Natural killer cell (primary cell): ENCODE measurements around the gene PVALEF. TPM values are rescaled to one million over a fixed set of nuclear protein-coding genes. Genes with fewer than 3 reads are reported as not detected.

Experiments
- ATAC-seq, 3 donors: fragments of 150-1000 bp in 2 of 3; fragments of 200-7000 bp in 1 of 3; cut with Tn5 transposase; 1 replicate in 1 of 3; 2 replicates in 2 of 3; pipeline ENCODE4 v1.10.0; 2021; ENCODE audit warnings: mild to moderate bottlenecking in 2 of 3, moderate library complexity in 2 of 3
- DNase-seq, 2 donors: peaks; one replicate each; pipeline versions ENCODE4 v3.0.0 to v3.0.0-alpha.2; 2013 to 2021; ENCODE audit warnings: mixed read lengths in 1 of 2
- H3K27ac ChIP-seq: one replicate; pipeline ENCODE4 v1.5.1; 2013; ENCODE audit warnings: mild to moderate bottlenecking, low read length
- H3K27me3 ChIP-seq: one replicate; pipeline ENCODE4 v1.6.1; 2013; ENCODE audit warnings: low read length; ENCODE audit not compliant: control insufficient read depth, insufficient read depth
- H3K36me3 ChIP-seq: one replicate; pipeline ENCODE4 v1.6.1; 2013; ENCODE audit warnings: low read length; ENCODE audit not compliant: control insufficient read depth, insufficient read depth
- H3K4me1 ChIP-seq: one replicate; pipeline ENCODE4 v1.6.1; 2013; ENCODE audit warnings: low read length; ENCODE audit not compliant: control insufficient read depth, insufficient read depth
- H3K4me3 ChIP-seq: one replicate; pipeline ENCODE4 v1.5.1; 2013; ENCODE audit warnings: low read length
- H3K9me3 ChIP-seq: one replicate; pipeline ENCODE4 v1.6.1; 2013; ENCODE audit warnings: low read length; ENCODE audit not compliant: control insufficient read depth, insufficient read depth
- H3K27ac Mint-ChIP-seq, 2 donors: one replicate each; pipeline ENCODE4 v1.8.0; 2022; ENCODE audit warnings: mild to moderate bottlenecking in 2 of 2, mixed read lengths in 2 of 2, moderate library complexity in 1 of 2
- H3K27me3 Mint-ChIP-seq, 2 donors: one replicate each; pipeline ENCODE4 v1.8.0; 2022; ENCODE audit warnings: low read depth in 2 of 2, mixed read lengths in 2 of 2
- H3K36me3 Mint-ChIP-seq: one replicate; pipeline ENCODE4 v1.8.0; 2022; ENCODE audit warnings: mixed read lengths
- H3K4me1 Mint-ChIP-seq, 2 donors: one replicate each; pipeline ENCODE4 v1.8.0; 2022; ENCODE audit warnings: mixed read lengths in 2 of 2
- H3K4me3 Mint-ChIP-seq: one replicate; pipeline ENCODE4 v1.8.0; 2022; ENCODE audit warnings: mild to moderate bottlenecking, moderate library complexity, mixed read lengths
- H3K9me3 Mint-ChIP-seq, 2 donors: one replicate each; pipeline ENCODE4 v1.8.0; 2022; ENCODE audit warnings: mixed read lengths in 2 of 2
- WGBS: methylation state at CpG from one replicate; pipeline ENCODE4 v1.1.7; 2013; ENCODE audit warnings: missing lambda C conversion rate; ENCODE audit not compliant: insufficient coverage; 5-methylcytosine and 5-hydroxymethylcytosine counted together
- intact Hi-C: fragments of 100-400 bp; cut with micrococcal nuclease; formaldehyde crosslinking; loops from one replicate; pipeline ENCODE4 v1.14.2; 2022
- total RNA-seq, 4 donors: library from RNA; stranded (reverse); fragments of 120-200 nt in 1 of 4; gene quantifications; one replicate each; pipeline versions ENCODE4 v1.2.3 to v1.2.4, GENCODE V29; 2013 to 2022
- TF ChIP-seq, protein P1 (sequence below): fragments of 200-600 bp; IDR thresholded peaks from one replicate; pipeline ENCODE4 v1.8.0; 2022; ENCODE audit warnings: antibody characterized with exemption

PVALEF gene
- total RNA-seq, 3 donors from 2014 or later (not counting 1 experiment from before 2014, with no cell fraction given) = not detected

DNA sequence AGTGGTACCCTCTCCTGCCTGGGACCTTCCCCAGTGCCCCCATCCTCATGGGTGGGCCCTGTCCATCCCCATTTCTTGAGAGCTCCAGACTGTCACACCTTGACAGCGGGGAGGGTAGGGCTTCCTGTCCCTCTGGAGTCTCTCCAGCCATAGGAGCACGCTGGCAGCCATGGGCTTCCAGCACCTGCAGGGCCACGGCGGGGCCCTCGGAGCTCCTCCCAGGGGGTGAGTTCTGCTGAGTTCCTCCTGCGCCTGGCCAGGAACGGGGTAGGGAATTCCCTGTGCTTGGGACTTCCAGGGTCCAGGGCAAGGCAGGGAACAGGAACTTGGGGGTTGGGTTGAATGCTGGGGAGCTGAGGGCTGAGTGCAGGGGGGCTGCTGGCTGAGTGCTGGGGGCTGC is 23.7 kb downstream of the PVALEF start:
- H3K27ac Mint-ChIP-seq = no peak overlapping the region
- Histone ChIP-seq H3K27ac (no peak overlapping the region), H3K4me3 (no peak overlapping the region), H3K9me3 (no peaks in the 10 kb centered on the region), H3K4me1 (no peaks in the 10 kb centered on the region), H3K27me3 (no peaks in the 10 kb centered on the region), H3K36me3 (no peaks in the 10 kb centered on the region)
- 93% methylated on average over 7 of the region's 7 CpGs for WGBS
- DNase-seq = no peak
- H3K4me1 Mint-ChIP-seq = no peaks in the 10 kb centered on the region
- no peaks in the 10 kb centered on the region for H3K36me3 Mint-ChIP-seq
- H3K9me3 Mint-ChIP-seq = no peaks in the 10 kb centered on the region
- H3K4me3 Mint-ChIP-seq = no peak overlapping the region
- no peak for ATAC-seq
- TF ChIP-seq, protein P1, sequence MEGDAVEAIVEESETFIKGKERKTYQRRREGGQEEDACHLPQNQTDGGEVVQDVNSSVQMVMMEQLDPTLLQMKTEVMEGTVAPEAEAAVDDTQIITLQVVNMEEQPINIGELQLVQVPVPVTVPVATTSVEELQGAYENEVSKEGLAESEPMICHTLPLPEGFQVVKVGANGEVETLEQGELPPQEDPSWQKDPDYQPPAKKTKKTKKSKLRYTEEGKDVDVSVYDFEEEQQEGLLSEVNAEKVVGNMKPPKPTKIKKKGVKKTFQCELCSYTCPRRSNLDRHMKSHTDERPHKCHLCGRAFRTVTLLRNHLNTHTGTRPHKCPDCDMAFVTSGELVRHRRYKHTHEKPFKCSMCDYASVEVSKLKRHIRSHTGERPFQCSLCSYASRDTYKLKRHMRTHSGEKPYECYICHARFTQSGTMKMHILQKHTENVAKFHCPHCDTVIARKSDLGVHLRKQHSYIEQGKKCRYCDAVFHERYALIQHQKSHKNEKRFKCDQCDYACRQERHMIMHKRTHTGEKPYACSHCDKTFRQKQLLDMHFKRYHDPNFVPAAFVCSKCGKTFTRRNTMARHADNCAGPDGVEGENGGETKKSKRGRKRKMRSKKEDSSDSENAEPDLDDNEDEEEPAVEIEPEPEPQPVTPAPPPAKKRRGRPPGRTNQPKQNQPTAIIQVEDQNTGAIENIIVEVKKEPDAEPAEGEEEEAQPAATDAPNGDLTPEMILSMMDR = no peak
- intact Hi-C loops = no loop called here
- H3K27me3 Mint-ChIP-seq = peaks cover 0 to 2% of the 10 kb centered on the region in 2 donors

DNA sequence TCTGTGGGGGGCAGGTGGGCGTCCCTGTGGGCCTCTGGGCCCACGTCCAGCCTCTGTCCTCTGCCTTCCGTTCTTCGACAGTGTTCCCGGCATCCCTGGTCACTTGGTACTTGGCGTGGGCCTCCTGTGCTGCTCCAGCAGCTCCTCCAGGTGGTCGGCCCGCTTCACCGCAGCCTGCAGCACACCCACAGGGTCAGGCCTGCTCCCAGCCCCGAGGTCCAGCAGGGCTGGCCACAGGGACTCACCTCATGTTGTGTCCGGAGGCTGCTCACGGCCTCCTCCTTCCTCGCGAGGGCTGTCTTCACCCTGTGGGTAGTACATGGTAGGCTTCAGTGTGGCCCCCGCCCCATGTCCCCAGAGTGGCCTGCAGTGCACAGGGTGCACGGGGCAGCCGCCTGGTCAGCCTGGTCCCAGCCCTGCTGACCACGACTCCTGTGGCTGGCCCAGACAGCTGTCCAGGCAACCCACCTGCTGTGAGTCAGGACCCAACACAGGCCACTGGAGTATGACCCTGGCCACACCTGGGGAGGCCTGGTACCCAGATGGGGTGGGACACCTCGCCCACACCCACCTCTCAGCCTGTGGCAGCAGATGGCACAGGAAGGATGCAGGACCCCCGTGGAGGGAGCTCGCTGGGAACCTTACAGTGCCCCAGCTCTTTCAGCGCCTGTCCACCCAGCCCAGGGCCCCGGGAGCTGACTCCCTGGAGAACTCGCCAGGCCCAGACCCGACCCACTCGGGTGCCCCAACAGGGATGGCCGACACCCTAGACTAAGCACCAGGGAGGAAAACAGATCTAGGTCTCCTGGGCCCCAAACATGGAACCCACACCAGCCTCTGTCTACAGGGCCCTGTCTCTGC is 24.6 kb downstream of the PVALEF start:
- no peak overlapping the region for H3K27ac ChIP-seq
- H3K4me3 ChIP-seq = no peak overlapping the region
- Mint-ChIP-seq H3K27ac (no peak overlapping the region), H3K9me3 (no peaks in the 10 kb centered on the region), H3K4me1 (no peaks in the 10 kb centered on the region), H3K4me3 (no peak overlapping the region), H3K27me3 (peaks cover 0 to 2% of the 10 kb centered on the region in 2 donors), H3K36me3 (no peaks in the 10 kb centered on the region)
- DNase-seq = no peak
- intact Hi-C loops = no loop called here
- H3K27me3 ChIP-seq = no peaks in the 10 kb centered on the region
- H3K4me1 ChIP-seq = no peaks in the 10 kb centered on the region
- WGBS = 92% methylated on average over 27 of the region's 27 CpGs
- no peaks in the 10 kb centered on the region for H3K9me3 ChIP-seq
- no peaks in the 10 kb centered on the region for H3K36me3 ChIP-seq
- no peak for ATAC-seq
- TF ChIP-seq, protein P1 = no peak

DNA sequence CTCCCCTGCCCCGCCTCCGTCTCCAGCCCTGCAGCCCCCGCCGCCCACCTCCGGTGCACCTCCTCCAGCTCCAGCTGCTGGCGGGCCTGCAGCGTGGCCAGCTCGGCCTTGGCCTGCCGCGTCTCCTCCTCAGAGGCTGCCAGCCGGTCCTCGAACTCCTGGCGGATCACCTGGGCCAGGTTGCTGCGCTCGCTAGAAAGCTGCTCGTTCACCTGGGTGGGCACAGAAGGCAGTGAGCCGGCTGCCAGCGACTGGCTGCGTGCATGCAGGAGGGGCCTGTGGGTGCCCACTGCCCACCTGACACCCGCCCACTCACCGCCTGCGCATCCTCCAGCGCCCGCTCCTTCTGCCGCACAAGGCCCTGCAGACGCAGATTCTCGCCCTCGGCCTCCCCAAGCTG is 25.3 kb downstream of the PVALEF start:
- H3K27ac Mint-ChIP-seq = no peak overlapping the region
- ATAC-seq = no peak

More for the DNA sequence above, 25.3 kb downstream of the PVALEF start:
- Histone ChIP-seq H3K27ac (no peak overlapping the region), H3K27me3 (no peaks in the 10 kb centered on the region), H3K9me3 (no peaks in the 10 kb centered on the region), H3K4me3 (no peak overlapping the region), H3K4me1 (no peaks in the 10 kb centered on the region), H3K36me3 (no peaks in the 10 kb centered on the region)
- intact Hi-C loops = no loop called here
- Mint-ChIP-seq H3K36me3 (no peaks in the 10 kb centered on the region), H3K4me1 (no peaks in the 10 kb centered on the region), H3K27me3 (no peaks in the 10 kb centered on the region), H3K9me3 (no peaks in the 10 kb centered on the region), H3K4me3 (no peak overlapping the region)
- 98% methylated on average over 28 of the region's 28 CpGs for WGBS
- TF ChIP-seq, protein P1 = no peak
- DNase-seq = no peak
